RCC 7860 (cell line): ENCODE results near the gene ZNF514.
A peak's percentile ranks its signal among the peaks of the same experiment; 100 is the strongest.
"Not testable (repeated sequence)": the region's sequence is repeated elsewhere in the genome, so short reads cannot be mapped to it uniquely, and the experiment has no call there.

ENCODE experiments used
- DNase-seq: peaks from one replicate; pipeline ENCODE4 v3.0.0-alpha.2; 2015; ENCODE audit warnings: low spot score
- FAIRE-seq: peaks from 2 replicates; lab custom pipeline; 2012; peaks lifted over from hg19 to GRCh38; lab: Jason Lieb, UNC

ZNF514 gene

GRCh38 chr2:95159690-95160449, at the start of gene ZNF514:
Gene ZNF514, minus strand, starts transcription at chr2:95159848. Its CDS starts 6,595 bp downstream, at chr2:95153253.
- DNase-seq (peak; percentile 12), FAIRE-seq (no peak)

DNA sequence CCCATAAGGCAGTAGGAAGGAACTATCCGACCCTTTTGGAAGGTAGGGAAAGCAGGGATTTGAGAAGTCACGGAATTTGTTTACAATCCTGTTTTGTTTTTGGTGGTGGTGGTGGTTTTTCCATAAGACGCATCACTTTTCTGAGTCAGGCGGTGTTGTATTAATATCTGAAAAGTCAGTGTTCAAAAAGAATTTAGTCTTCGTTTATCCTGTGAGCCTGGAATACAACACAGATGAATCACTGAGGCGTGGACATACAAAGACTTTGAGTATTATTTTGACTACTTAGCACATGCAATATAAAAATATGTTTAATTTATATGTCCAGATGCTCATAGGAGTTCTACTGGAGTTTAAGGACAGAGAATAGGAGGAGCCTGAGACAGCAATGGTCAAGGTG, 48.5 kb upstream of the ZNF514 start:
- DNase-seq: no peak
- FAIRE-seq: no peak

DNA sequence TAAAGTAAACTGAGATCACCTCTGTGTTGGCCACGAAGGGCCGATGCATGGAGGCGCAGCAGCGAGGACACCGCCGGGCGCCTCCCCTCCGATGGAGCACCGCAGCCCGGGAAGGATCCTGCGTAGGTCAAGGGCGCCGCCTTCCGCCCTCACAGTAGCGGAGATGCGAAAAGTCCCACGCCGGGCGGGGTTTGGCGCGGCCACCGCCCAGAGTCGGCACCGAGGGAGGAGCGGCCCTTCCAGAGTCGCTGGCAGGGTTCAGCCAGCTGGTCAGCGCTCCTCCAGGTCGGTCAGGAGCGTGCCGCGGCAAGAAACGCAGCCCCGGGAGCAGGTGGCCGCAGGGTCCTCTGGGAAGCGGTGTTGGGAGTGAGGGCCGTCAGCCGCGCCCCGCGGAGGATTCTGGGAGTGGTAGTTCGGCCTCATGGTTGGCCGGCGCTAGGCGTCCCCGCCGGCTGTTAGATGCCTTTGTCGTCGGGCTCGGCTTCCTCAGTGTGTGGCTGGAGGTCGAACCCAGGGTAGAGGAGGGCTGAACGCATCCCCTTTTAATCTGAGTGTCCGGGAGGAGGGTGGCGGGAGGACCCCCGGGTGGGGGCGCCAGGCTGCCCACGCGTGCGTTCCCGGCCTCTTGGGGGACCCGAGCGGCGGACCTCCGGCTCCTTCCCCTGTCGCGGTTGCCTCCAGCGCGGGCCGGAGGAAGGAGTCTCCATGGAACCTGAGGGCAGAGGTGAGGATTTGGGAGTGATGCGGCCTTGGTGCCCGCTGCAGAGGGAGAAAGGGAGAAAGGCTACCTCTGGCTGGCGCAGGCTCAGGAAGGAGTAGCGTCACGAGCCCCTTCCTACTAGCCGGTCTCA, 47.7 kb upstream of the ZNF514 start, which contains the start of gene ZNF892:
TSS of gene ZNF892 (plus strand) at position 411 of the 851 bp plus-strand sequence. CDS start at position 706, 295 bp downstream.
- DNase-seq: peak; percentile 52
- FAIRE-seq: no peak

GRCh38 chr2:95206096-95206495, 46.4 kb upstream of the ZNF514 start:
- no peak for DNase-seq
- FAIRE-seq: no peak

- DNase-seq: no peak
- no peak for FAIRE-seq
These were observed 44.7 kb upstream of the ZNF514 start for GRCh38 chr2:95204396-95204795.

DNA sequence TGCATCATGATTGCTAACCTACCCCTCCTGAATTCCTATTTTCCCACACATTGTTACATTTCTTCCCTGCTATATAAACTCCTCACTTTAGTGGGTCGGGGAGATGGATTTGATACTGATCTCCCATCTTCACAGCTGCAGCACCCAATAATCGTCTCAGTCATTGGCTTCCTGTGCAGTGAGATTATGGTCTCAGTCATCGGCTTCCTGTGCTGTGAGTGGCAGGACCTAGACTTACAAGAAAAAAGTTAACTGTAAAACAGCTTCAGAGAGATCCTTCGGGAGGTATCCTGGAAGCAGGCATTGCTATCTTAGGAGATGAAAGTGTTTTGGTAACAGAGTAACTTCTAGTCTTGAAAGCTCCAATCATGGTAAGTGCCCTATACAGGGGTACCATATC, 44.3 kb upstream of the ZNF514 start:
- FAIRE-seq: no peak
- DNase-seq: no peak

DNA sequence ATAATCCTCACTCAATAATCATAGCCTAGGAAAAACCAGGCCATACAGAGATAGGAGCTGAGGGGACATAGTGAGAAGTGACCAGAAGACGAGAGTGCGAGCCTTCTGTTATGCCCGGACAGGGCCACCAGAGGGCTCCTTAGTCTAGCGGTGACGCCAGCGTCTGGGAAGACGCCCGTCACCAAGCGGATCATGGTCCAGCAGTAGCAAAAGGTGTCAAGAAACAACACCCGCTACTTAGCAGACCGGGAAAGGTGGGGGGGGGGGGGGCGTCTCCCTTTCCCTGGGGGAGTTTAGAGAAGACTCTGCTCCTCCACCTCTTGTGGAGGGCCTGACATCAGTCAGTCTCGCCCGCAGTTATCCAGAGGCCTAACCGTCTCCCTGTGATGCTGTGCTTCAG, 33.3 kb upstream of the ZNF514 start:
- not testable (repeated sequence) for FAIRE-seq, DNase-seq

GRCh38 chr2:95185973-95186372, 26.3 kb upstream of the ZNF514 start:
- DNase-seq: no peak
- FAIRE-seq: no peak

DNA sequence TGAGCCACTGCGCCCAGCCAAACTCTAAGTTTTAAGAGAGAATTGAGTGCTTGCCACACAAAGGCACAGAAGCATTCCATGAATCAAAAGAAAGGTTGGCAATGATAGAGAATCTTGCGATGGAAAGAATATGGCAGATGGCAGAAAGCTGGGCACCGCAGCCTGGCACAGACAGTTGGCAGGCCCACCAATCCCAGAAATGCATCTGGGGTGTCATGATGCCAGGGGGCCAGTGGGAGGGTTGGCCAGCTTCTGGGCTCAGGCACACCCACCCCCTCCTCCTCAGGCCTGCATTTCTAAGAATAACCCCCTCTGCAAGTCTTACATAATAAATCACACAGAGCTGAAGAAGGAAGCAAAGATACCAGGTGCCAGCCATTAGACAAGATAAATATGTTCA, 25.5 kb upstream of the ZNF514 start:
- no peak for FAIRE-seq

GRCh38 chr2:95181774-95182173, 22.1 kb upstream of the ZNF514 start:
- FAIRE-seq (no peak), DNase-seq (no peak)

More for the DNA sequence above, 25.5 kb upstream of the ZNF514 start:
- no peak for DNase-seq

DNA sequence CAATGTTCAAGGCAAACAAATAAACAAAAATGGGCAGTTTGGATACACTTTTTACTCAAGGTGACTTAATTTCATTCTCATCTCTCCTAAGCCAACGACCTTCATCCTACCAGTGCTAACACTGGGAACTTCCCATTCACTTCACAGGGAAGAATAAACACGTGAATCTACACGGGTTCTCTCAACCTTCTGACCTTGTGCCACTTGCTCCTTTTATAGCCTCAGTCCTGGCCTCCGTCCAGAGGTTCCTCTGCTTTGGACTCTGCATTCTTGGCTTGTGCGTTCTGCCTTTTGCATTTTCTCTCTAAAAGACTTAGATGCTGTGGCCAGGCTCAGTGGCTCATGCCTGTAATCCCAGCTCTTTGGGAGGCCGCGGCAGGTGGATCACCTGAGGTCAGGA, 19.8 kb upstream of the ZNF514 start:
- DNase-seq: no peak
- no peak for FAIRE-seq

- DNase-seq (no peak), FAIRE-seq (no peak)
These were observed 14.4 kb upstream of the ZNF514 start for GRCh38 chr2:95174031-95174542.

DNA sequence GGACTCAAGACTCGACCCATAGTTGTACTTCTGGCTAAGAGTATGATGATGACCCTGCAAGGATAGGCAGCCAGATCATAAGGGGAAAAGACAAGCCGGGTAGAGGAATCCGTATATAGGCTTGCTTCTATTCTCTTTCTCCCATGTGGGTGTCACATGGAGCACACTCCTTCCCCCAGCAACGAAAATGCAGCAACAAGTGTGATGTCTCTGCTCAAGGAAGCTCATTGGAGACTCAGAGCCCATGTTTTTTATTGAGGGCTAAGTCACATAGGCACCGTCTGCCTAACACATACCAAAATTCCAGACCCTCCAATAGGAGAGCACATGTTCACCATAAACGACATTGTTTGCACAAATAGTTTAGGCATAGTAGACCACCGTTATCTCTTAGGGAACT, 12.3 kb upstream of the ZNF514 start:
- FAIRE-seq (no peak), DNase-seq (no peak)

DNA sequence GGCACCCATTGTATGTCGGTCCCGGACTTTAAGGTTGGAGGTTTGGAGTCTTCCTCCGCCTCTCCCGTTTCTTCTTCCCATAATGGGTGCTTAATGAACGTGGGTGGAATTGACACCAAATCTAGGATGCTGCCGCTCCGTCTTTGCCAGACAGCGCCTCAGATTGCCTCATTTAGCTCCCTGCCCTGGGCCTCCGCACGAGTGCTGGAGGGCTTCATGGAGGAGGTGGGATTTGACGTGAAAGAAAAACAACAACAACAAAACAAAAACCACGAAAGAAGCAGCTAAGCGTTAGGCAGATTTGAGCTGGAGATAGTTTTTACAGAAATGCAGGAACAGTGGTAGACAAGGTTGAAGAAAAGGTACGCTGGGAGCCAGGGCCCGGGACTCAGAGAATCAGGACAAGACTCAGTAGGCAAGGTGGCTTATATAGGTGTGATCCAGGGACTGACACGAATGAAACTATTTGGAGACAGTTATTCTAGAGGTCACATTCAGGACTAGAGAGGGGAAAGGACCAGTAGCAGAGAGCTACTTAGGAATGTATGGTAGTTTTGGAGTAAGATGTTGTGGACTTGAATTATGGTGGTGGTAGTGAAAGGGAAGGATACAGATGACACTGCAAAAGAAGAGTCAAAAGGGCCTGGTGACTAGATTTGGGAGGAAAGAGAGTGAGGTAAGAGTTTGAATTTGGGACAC, 6.6 kb upstream of the ZNF514 start:
- FAIRE-seq: no peak
- no peak for DNase-seq

- DNase-seq (peak; percentile 90), FAIRE-seq (peak; percentile 67)
These were observed 5.9 kb upstream of the ZNF514 start, which contains the start of gene ZNF2 for GRCh38 chr2:95165371-95166064. Gene ZNF2, plus strand, starts transcription at chr2:95165809. Its CDS starts 10,418 bp downstream, at chr2:95176227.

DNA sequence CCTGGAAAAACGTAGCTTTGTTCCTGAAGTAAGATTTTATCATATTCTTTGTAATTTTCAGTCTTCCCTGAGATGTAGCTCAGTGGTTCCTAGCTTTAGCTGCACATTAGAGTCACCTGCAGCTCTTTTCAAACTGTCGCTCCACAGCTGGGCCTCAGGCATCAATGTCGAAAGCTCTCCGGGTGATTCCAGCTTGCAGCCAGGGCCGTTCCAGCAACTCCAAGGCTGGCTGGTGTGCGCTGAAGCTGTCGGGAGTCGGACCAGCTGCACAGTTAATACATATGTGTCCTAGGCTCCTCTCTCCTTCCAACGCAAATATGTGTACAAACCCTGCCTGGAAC, 5.4 kb upstream of the ZNF514 start:
- no peak for FAIRE-seq

GRCh38 chr2:95158891-95159619, 593 bp downstream of the ZNF514 start:
- no peak for FAIRE-seq

More for the DNA sequence above, 5.4 kb upstream of the ZNF514 start:
- DNase-seq: no peak

DNA sequence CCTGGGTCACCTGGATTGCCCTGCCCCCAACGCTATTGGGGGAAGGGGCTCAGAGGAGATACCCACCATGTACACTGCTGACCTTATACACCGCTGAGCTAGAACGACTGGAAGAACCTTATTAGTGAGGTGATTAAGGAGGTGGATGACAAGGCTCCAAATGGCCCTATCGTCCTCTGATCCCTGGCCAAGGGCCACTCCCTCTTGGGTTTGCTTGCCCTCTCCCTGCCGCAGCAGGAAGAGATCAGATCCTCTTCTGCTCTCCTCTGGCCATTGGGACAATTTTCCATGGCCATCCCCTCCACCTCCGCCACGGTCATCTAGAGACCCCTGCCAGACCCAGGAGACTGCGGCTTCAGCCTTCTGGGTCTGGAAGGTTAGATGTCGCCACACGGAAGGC, 1.2 kb downstream of the ZNF514 start:
- DNase-seq: no peak
- FAIRE-seq: no peak

More at GRCh38 chr2:95158891-95159619, 593 bp downstream of the ZNF514 start:
- DNase-seq: peak; percentile 7

DNA sequence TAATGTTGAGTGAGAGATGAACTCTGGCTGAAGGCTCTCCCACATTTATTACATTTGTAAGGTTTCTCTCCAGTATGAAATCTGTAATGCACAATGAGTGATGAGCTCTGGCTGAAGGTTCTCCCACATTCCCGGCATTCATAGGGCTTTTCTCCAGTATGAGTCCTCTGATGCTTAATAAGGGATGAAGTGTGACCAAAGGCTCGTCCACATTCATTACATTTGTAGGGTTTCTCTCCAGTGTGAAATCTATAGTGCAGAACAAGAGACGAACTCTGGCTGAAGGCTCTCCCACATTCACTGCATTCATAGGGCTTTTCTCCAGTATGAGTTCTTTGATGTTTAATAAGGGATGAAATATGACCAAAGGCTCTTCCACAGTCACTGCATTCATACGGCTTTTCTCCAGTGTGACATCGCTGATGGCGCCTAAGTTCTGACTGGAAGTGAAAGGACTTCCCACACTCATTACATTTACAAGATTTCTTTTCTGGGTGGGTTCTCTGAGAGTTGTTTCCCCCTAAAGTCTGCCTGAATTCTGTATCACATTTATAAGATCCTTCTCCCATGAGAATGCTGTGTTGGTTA, 10.2 kb downstream of the ZNF514 start:
- DNase-seq: no peak
- FAIRE-seq: no peak
